Fibroblast of lung (primary cell): ENCODE data around the gene SLC66A1. TPM values are rescaled to one million over a fixed set of nuclear protein-coding genes. Genes with fewer than 3 reads are reported as not detected.
A peak's percentile ranks its signal among the peaks of the same experiment; 100 is the strongest.

Experiments
- DNase-seq, 2 donors: peaks; one replicate each; pipeline versions ENCODE4 v3.0.0 to v3.0.0-alpha.2; 2010; ENCODE audit warnings: low read depth in 2 of 2
- H2AFZ ChIP-seq: 2 replicates; pipeline ENCODE4 v1.5.1; 2012; ENCODE audit warnings: low read length, control low read depth, inconsistent platforms
- H3K27ac ChIP-seq: 2 replicates; pipeline ENCODE4 v1.5.1; 2011; ENCODE audit warnings: low read length, control low read depth; ENCODE audit not compliant: insufficient read depth
- H3K27me3 ChIP-seq: 2 replicates; pipeline ENCODE4 v1.5.1; 2011; ENCODE audit warnings: mild to moderate bottlenecking, low read length; ENCODE audit not compliant: control insufficient read depth, insufficient read depth
- H3K36me3 ChIP-seq: 2 replicates; pipeline ENCODE4 v1.5.1; 2011; ENCODE audit warnings: low read length; ENCODE audit not compliant: control insufficient read depth, insufficient read depth
- H3K4me1 ChIP-seq: 2 replicates; pipeline ENCODE4 v1.5.1; 2011; ENCODE audit warnings: low read length; ENCODE audit not compliant: control insufficient read depth, insufficient read depth; ENCODE audit errors: extremely low read depth
- H3K4me2 ChIP-seq: 2 replicates; pipeline ENCODE4 v1.5.1; 2011; ENCODE audit warnings: low read length, control low read depth; ENCODE audit not compliant: insufficient read depth; ENCODE audit errors: extremely low read depth
- H3K4me3 ChIP-seq, 4 experiments: fragments of 200-600 bp in 1 of 4; sonication (generic) in 1 of 4; replicated peaks in 1 of 4; 2 replicates each; pipeline ENCODE4 v1.5.1; 2011 to 2016; ENCODE audit warnings: low read length in 4 of 4, low read depth in 3 of 4, mild to moderate bottlenecking in 3 of 4, control low read depth in 2 of 4, inconsistent platforms in 1 of 4, mixed read lengths in 1 of 4; ENCODE audit not compliant: insufficient read depth in 1 of 4; ENCODE audit errors: control extremely low read depth in 1 of 4
- H3K79me2 ChIP-seq: 2 replicates; pipeline ENCODE4 v1.5.1; 2012; ENCODE audit warnings: mild to moderate bottlenecking, low read length, inconsistent platforms; ENCODE audit not compliant: control insufficient read depth, insufficient read depth
- H3K9ac ChIP-seq: 2 replicates; pipeline ENCODE4 v1.5.1; 2011; ENCODE audit warnings: mild to moderate bottlenecking, low read length, control low read depth; ENCODE audit not compliant: insufficient read depth
- H3K9me3 ChIP-seq: 2 replicates; pipeline ENCODE4 v1.5.1; 2012; ENCODE audit warnings: low read depth, low read length; ENCODE audit not compliant: control insufficient read depth, insufficient read depth
- H4K20me1 ChIP-seq: 2 replicates; pipeline ENCODE4 v1.5.1; 2011; ENCODE audit warnings: low read length; ENCODE audit not compliant: control insufficient read depth, insufficient read depth; ENCODE audit errors: extremely low read depth
- EZH2 ChIP-seq: IDR thresholded peaks from 2 replicates; pipeline ENCODE4 v1.5.1; 2012; ENCODE audit warnings: low read length, control low read depth, mild to moderate bottlenecking; ENCODE audit errors: missing control alignments
- polyA minus RNA-seq: library from RNA; depleted of rRNA, polyadenylated mRNA; stranded (reverse); fragments of >200 nt; gene quantifications from 2 replicates; pipeline ENCODE4 v1.2.3, GENCODE V29; 2011; ENCODE audit warnings: low replicate concordance
- polyA plus RNA-seq, 2 donors: library from polyadenylated mRNA; depleted of rRNA in 1 of 2; stranded (reverse) in 1 of 2; unstranded in 1 of 2; fragments of >200 nt; gene quantifications; 2 replicates each; pipeline ENCODE4 v1.2.1, GENCODE V29; 2011 to 2012; ENCODE audit warnings: missing spikeins in 1 of 2
- total RNA-seq: library from RNA; depleted of rRNA; stranded (reverse); fragments of >200 nt; gene quantifications from 2 replicates; pipeline ENCODE4 v1.2.1, GENCODE V29; 2014
- TF ChIP-seq, protein P1 (sequence below), 2 donors: IDR thresholded peaks in 1 of 2; conservative IDR thresholded peaks in 1 of 2; 1 replicate in 1 of 2; 2 replicates in 1 of 2; pipeline ENCODE4 v1.5.1; 2011 to 2012; ENCODE audit warnings: low read length in 2 of 2, control low read depth in 1 of 2, inconsistent platforms in 1 of 2, low read depth in 1 of 2, mild to moderate bottlenecking in 1 of 2

The SLC66A1 gene, protein sequence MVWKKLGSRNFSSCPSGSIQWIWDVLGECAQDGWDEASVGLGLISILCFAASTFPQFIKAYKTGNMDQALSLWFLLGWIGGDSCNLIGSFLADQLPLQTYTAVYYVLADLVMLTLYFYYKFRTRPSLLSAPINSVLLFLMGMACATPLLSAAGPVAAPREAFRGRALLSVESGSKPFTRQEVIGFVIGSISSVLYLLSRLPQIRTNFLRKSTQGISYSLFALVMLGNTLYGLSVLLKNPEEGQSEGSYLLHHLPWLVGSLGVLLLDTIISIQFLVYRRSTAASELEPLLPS
- total RNA-seq (18.3 and 18.7 TPM in 2 replicates), polyA plus RNA-seq (7.1 and 10.3 TPM in 2 replicates), polyA minus RNA-seq (24.9 and 32.0 TPM in 2 replicates)
- polyA plus RNA-seq (2012): 11.3 and 15.2 TPM in 2 replicates

DNA sequence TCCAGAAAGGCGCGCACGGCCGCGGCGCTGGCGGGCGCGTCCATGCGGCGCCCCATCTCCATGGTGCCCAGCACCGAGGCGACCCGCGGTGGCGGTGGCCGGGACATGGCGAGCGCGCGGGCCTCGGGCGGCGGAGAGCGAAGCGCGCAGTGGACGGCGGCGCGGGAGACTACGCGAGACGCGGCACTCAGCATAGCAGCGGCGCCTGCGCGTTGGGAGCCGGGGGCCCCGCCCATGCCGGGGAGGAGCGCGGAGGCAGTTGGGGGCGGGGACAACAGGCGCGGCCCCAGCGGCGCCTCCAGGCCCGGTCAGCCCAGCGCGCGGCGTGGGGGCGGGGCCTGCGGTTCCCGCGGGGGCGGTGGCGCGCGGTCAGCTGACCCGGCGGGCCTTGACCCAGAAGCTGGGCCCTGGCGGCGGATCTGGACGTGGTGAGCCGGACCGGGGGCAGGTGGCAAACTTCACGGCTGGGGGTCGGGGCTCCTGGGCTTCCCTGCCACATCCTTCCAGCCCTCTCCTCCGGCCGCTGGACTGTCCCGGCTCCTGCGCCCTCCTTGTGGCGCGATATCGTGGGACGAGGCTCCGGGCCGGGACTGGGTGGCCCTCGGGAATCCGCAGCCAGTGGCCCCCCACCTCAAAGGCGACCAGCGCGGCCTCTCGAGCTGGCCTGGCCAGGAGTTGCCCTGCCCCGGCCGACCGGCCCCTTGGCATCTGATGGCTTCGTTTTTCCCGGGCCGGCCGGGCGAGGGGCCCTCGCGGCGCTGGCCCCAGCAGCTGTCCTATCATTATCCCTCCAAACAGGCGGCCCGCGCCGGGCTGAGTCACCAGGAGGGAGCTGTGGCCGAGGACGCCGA is at the start of gene SLC66A1, which contains the start of gene AKR7A2:
TSS of gene SLC66A1 (plus strand) at position 396 of the 851 bp plus-strand sequence. CDS start 5,352 bp downstream, outside the sequence.
TSS of gene AKR7A2 (minus strand) at position 214 of the 851 bp plus-strand sequence. CDS start at position 194, 20 bp downstream.
- Histone ChIP-seq H3K27ac (peak within 1 kb of the TSS; percentile 88), H3K79me2 (peaks cover 30% of the 10 kb centered on the region), H3K4me1 (peaks cover 24% of the 10 kb centered on the region), H3K9ac (peak within 1 kb of the TSS; percentile 91), H4K20me1 (no peaks in the 10 kb centered on the region), H3K36me3 (peaks cover 3% of the 10 kb centered on the region), H3K27me3 (no peaks in the 10 kb centered on the region), H3K9me3 (no peaks in the 10 kb centered on the region), H2AFZ (peak within 1 kb of the TSS; percentile 53), H3K4me2 (peak within 1 kb of the TSS; percentile 98), H3K4me3 (peak within 1 kb of the TSS; percentile 68 to 79 (median 76))
- peak; percentile 83 to 91 for DNase-seq
- TF ChIP-seq, protein P1, sequence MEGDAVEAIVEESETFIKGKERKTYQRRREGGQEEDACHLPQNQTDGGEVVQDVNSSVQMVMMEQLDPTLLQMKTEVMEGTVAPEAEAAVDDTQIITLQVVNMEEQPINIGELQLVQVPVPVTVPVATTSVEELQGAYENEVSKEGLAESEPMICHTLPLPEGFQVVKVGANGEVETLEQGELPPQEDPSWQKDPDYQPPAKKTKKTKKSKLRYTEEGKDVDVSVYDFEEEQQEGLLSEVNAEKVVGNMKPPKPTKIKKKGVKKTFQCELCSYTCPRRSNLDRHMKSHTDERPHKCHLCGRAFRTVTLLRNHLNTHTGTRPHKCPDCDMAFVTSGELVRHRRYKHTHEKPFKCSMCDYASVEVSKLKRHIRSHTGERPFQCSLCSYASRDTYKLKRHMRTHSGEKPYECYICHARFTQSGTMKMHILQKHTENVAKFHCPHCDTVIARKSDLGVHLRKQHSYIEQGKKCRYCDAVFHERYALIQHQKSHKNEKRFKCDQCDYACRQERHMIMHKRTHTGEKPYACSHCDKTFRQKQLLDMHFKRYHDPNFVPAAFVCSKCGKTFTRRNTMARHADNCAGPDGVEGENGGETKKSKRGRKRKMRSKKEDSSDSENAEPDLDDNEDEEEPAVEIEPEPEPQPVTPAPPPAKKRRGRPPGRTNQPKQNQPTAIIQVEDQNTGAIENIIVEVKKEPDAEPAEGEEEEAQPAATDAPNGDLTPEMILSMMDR (conservative IDR thresholded peaks at IDR 0.05 in 1 of 2, IDR thresholded peaks at IDR 0.05 in 1 of 2; ENCODE audit: low read depth in 1 of 2, low read length in 2 of 2): no peak
- no peak for TF ChIP-seq EZH2

DNA sequence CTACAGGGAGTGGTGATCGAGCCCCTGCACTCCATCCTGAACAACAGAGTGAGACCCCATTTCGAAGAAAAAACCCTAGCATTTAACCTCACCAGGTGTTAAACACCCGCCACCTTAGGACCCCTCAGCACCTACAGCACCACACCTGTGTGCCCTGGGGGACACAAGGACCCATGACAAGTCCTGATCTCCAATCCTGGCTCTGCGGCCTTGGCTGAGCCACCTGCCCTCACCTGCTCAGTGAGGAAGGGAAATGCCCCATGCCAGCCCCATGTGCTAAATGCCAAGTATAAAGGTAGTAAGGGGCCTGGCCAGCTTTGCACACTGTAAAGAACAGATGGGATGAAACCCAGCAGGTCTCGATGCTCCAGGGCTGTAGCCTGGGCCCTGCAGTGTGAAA is 49.4 kb upstream of the SLC66A1 start:
- no peaks in the 10 kb centered on the region for H3K27me3 ChIP-seq
- H3K9me3 ChIP-seq: no peaks in the 10 kb centered on the region
- no peak overlapping the region for H3K9ac ChIP-seq
- TF ChIP-seq, protein P1 (conservative IDR thresholded peaks at IDR 0.05 in 1 of 2, IDR thresholded peaks at IDR 0.05 in 1 of 2; ENCODE audit: low read depth in 1 of 2, low read length in 2 of 2): no peak
- TF ChIP-seq EZH2: no peak
- H3K4me2 ChIP-seq: no peak overlapping the region
- DNase-seq: no peak
- peaks cover 6% of the 10 kb centered on the region for H3K4me1 ChIP-seq
- H3K27ac ChIP-seq: no peak overlapping the region
- H4K20me1 ChIP-seq: no peaks in the 10 kb centered on the region
- no peak overlapping the region for H2AFZ ChIP-seq
- H3K4me3 ChIP-seq: no peak overlapping the region
- H3K36me3 ChIP-seq: peaks cover 6% of the 10 kb centered on the region
- no peaks in the 10 kb centered on the region for H3K79me2 ChIP-seq

DNA sequence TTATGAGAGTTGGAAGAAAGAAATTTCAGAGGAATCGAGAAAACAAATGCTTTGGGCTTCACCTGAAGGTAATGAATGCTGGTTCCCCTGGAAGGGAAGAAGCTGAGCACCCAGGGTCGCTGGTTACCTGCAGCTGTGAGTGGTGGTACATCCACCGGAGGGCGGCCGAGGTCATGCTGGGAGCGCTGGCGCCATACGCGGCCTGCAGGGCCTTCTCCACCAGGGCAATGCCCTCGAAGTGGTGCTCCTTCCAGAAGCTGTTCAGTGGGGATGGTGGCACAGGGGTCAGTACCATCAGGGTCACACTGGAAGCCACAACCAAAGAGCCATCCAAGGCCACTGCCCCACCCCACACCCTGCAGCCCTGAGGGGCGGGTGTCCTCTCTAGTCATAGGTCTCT is 43.7 kb upstream of the SLC66A1 start:
- Histone ChIP-seq H3K79me2 (no peaks in the 10 kb centered on the region), H3K27ac (no peak overlapping the region), H3K9ac (no peak overlapping the region), H4K20me1 (no peaks in the 10 kb centered on the region), H3K36me3 (no peaks in the 10 kb centered on the region), H3K4me3 (no peak overlapping the region), H3K4me2 (no peak overlapping the region), H3K9me3 (no peaks in the 10 kb centered on the region), H3K4me1 (no peaks in the 10 kb centered on the region), H2AFZ (no peak overlapping the region), H3K27me3 (no peaks in the 10 kb centered on the region)
- no peak for DNase-seq
- TF ChIP-seq EZH2: no peak
- TF ChIP-seq, protein P1 (conservative IDR thresholded peaks at IDR 0.05 in 1 of 2, IDR thresholded peaks at IDR 0.05 in 1 of 2; ENCODE audit: low read depth in 1 of 2, low read length in 2 of 2): no peak
